NCI-H1105 (cell line): ENCODE measurements around the gene RIN3.
"Not testable (repeated sequence)": the region's sequence is repeated elsewhere in the genome, so short reads cannot be mapped to it uniquely, and the experiment has no call there.

Experiments
- DNase-seq: peaks from one replicate; lab custom pipeline; 2025; lab: John Stamatoyannopoulos, UW

RIN3 gene

GRCh38 chr14:92531106-92531873 lies 17.7 kb downstream of the RIN3 start:
- DNase-seq: no peak

GRCh38 chr14:92532490-92533163 lies 19.0 kb downstream of the RIN3 start:
- DNase-seq: no peak

GRCh38 chr14:92534932-92535643 lies 21.5 kb downstream of the RIN3 start:
- no peak for DNase-seq

- DNase-seq: not testable (repeated sequence)
Measured at GRCh38 chr14:92536231-92536630, 22.6 kb downstream of the RIN3 start.

- DNase-seq: no peak
Measured at GRCh38 chr14:92538412-92538985, 24.9 kb downstream of the RIN3 start.

GRCh38 chr14:92539419-92539818 lies 25.8 kb downstream of the RIN3 start:
- no peak for DNase-seq

- DNase-seq: no peak
Measured at GRCh38 chr14:92539875-92540274, 26.3 kb downstream of the RIN3 start.

GRCh38 chr14:92540472-92541048 lies 27.0 kb downstream of the RIN3 start:
- no peak for DNase-seq

GRCh38 chr14:92542766-92543554 lies 29.4 kb downstream of the RIN3 start:
- DNase-seq: no peak

- no peak for DNase-seq
Measured at GRCh38 chr14:92544051-92544720, 30.6 kb downstream of the RIN3 start.

GRCh38 chr14:92546347-92547053 lies 32.9 kb downstream of the RIN3 start:
- DNase-seq: no peak

GRCh38 chr14:92549105-92549858 lies 35.7 kb downstream of the RIN3 start:
- DNase-seq: no peak

GRCh38 chr14:92549859-92550230 lies 36.3 kb downstream of the RIN3 start:
- DNase-seq: no peak

- no peak for DNase-seq
Measured at GRCh38 chr14:92551044-92551841, 37.7 kb downstream of the RIN3 start.

GRCh38 chr14:92552066-92552465 lies 38.5 kb downstream of the RIN3 start:
- DNase-seq: no peak

GRCh38 chr14:92553438-92553837 lies 39.9 kb downstream of the RIN3 start:
- DNase-seq: no peak

- no peak for DNase-seq
Measured at GRCh38 chr14:92555465-92556111, 42.0 kb downstream of the RIN3 start.

- DNase-seq: no peak
Measured at GRCh38 chr14:92556255-92556741, 42.7 kb downstream of the RIN3 start.
